Smooth muscle cell (in vitro differentiated cells): ENCODE results near the gene DDAH2. TPM values are rescaled to one million over a fixed set of nuclear protein-coding genes. Genes with fewer than 3 reads are reported as not detected.
A peak's percentile ranks its signal among the peaks of the same experiment; 100 is the strongest.

Source experiments
- DNase-seq: peaks from one replicate; lab custom pipeline; 2025; ENCODE audit not compliant: unreplicated experiment; lab: John Stamatoyannopoulos, UW
- H2AFZ ChIP-seq: fragments of 200-600 bp; sonication (generic); 2 replicates; pipeline ENCODE4 v1.6.0; 2016; ENCODE audit warnings: antibody characterized with exemption, low read depth, mild to moderate bottlenecking
- H3F3A ChIP-seq: fragments of 200-600 bp; sonication (generic); 2 replicates; pipeline ENCODE4 v1.6.0; 2017; ENCODE audit warnings: antibody characterized with exemption, low read depth
- H3K27ac ChIP-seq: fragments of 200-600 bp; sonication (generic); 2 replicates; pipeline ENCODE4 v1.5.1; 2016; ENCODE audit warnings: low read depth, mild to moderate bottlenecking
- H3K27me3 ChIP-seq: fragments of 200-600 bp; sonication (generic); 2 replicates; pipeline ENCODE4 v1.6.1; 2016; ENCODE audit warnings: low read depth, mild to moderate bottlenecking
- H3K36me3 ChIP-seq: fragments of 200-600 bp; sonication (generic); 2 replicates; pipeline ENCODE4 v1.5.1; 2016; ENCODE audit warnings: low read depth
- H3K4me1 ChIP-seq: fragments of 200-600 bp; sonication (generic); 2 replicates; pipeline ENCODE4 v1.5.1; 2016; ENCODE audit warnings: low read depth
- H3K4me2 ChIP-seq: fragments of 200-600 bp; sonication (generic); 2 replicates; pipeline ENCODE4 v1.6.0; 2016; ENCODE audit warnings: mild to moderate bottlenecking
- H3K4me3 ChIP-seq: fragments of 200-600 bp; sonication (generic); 2 replicates; pipeline ENCODE4 v1.5.1; 2016; ENCODE audit warnings: mild to moderate bottlenecking
- H3K79me2 ChIP-seq: fragments of 200-600 bp; sonication (generic); 2 replicates; pipeline ENCODE4 v1.6.0; 2016; ENCODE audit warnings: low read depth, mild to moderate bottlenecking
- H3K9ac ChIP-seq: fragments of 200-600 bp; sonication (generic); 2 replicates; pipeline ENCODE4 v1.6.0; 2016; ENCODE audit warnings: low read depth
- H3K9me3 ChIP-seq: fragments of 200-600 bp; sonication (generic); replicated peaks from 2 replicates; pipeline ENCODE4 v1.5.1; 2016; ENCODE audit warnings: low read depth
- H4K20me1 ChIP-seq: fragments of 200-600 bp; sonication (generic); 2 replicates; pipeline ENCODE4 v1.6.0; 2016; ENCODE audit warnings: low read depth
- WGBS: methylation state at CpG from one replicate; pipeline ENCODE4 v1.1.7; 2016; ENCODE audit warnings: low lambda C conversion rate; 5-methylcytosine and 5-hydroxymethylcytosine counted together
- polyA plus RNA-seq: library from polyadenylated mRNA; unstranded; fragments of >200 nt; fragmentation: Nextera tagmentation; extraction: Ambion mirVana; gene quantifications from 2 replicates; pipeline ENCODE4 v1.2.1, GENCODE V29; 2016
- total RNA-seq: library from RNA; depleted of rRNA; stranded (reverse); fragments of >200 nt; gene quantifications from 2 replicates; pipeline ENCODE4 v1.2.3, GENCODE V29; 2014
- TF ChIP-seq, protein P1 (sequence below): fragments of 200-600 bp; sonication (generic); IDR thresholded peaks from 2 replicates; pipeline ENCODE4 v1.5.1; 2017; ENCODE audit warnings: borderline replicate concordance, mild to moderate bottlenecking, antibody characterized with exemption; ENCODE audit not compliant: insufficient read depth, poor library complexity, severe bottlenecking

Gene DDAH2
- total RNA-seq (62.9 and 104 TPM in 2 replicates), polyA plus RNA-seq (122 and 134 TPM in 2 replicates)

DNA sequence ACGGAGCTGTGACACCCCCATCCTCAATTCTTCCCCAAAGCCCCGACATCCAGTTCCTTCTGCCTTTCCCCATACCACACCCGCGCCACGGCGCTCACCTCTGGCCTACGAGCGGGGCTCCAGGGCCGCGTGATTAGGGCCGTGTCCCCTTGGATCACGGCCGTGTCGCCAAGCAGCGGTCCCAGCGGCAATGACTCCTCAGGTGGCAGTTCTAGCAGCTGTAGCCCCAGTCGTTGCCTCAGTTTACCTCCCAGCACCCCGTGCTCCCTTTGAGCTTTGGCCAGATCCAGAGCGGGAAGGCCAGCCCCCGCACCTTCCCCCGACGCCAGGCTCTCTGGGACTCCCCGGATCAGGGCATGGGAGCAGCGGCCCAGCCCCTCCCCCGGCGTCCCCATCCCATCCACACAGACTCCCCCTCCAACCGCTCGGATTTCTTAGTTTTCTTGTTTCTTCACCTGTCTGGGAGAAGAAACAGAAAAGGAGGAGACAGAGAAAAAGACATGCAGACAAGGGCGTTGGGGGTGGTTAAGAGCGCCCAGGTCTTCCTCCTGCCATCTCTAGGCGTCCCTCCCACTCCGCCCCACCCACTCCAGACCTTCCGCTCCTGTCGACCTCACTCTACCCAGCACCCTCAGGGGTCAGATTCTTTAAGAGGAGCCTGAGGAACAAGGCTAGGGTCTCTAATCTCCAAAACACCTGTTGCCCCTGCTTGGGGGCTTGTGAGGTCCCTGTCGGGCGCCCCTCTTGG is at the start of gene DDAH2:
DDAH2 (minus strand) TSS at position 533 of the 748 bp plus-strand sequence; CDS start at position 395, 138 bp downstream.
- Histone ChIP-seq H3K4me1 (peaks cover 14% of the 10 kb centered on the region), H2AFZ (no peak within 1 kb of the TSS), H3K79me2 (peaks cover 24% of the 10 kb centered on the region), H3F3A (peaks cover 44% of the 10 kb centered on the region), H3K9me3 (no peaks in the 10 kb centered on the region), H3K4me3 (peak within 1 kb of the TSS; percentile 89), H3K4me2 (peak within 1 kb of the TSS; percentile 95), H3K27me3 (no peaks in the 10 kb centered on the region), H3K36me3 (no peaks in the 10 kb centered on the region), H3K27ac (peak within 1 kb of the TSS; percentile 79), H4K20me1 (peaks cover 45% of the 10 kb centered on the region), H3K9ac (peak within 1 kb of the TSS; percentile 48)
- WGBS: 43% methylated on average over 35 of the region's 36 CpGs
- TF ChIP-seq, protein P1, sequence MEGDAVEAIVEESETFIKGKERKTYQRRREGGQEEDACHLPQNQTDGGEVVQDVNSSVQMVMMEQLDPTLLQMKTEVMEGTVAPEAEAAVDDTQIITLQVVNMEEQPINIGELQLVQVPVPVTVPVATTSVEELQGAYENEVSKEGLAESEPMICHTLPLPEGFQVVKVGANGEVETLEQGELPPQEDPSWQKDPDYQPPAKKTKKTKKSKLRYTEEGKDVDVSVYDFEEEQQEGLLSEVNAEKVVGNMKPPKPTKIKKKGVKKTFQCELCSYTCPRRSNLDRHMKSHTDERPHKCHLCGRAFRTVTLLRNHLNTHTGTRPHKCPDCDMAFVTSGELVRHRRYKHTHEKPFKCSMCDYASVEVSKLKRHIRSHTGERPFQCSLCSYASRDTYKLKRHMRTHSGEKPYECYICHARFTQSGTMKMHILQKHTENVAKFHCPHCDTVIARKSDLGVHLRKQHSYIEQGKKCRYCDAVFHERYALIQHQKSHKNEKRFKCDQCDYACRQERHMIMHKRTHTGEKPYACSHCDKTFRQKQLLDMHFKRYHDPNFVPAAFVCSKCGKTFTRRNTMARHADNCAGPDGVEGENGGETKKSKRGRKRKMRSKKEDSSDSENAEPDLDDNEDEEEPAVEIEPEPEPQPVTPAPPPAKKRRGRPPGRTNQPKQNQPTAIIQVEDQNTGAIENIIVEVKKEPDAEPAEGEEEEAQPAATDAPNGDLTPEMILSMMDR: no peak
- DNase-seq: no peak

DNA sequence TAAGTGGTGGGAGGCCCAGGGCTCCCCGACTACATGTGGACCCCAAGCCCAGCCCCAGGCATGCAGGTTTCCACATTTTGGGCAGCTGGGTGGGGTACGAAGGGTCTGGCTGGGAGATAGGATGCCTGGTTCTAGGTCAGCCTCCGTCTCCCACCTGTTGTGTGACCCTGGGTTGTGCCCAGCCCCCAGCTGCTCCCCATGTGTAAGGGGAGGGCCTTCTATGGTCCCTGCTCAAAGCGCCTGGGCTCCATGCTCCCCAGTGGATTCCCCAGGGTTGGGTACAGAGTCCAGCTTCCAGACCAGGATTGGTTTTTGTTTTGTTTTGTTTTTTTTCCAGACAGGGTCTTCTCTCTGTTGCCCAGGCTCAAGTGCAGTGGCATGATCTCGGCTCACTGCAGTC is 49.1 kb upstream of the DDAH2 start:
- Histone ChIP-seq H3K27ac (no peak overlapping the region), H3F3A (peaks cover 11% of the 10 kb centered on the region), H3K36me3 (no peaks in the 10 kb centered on the region), H2AFZ (no peak overlapping the region), H3K27me3 (no peaks in the 10 kb centered on the region), H3K9me3 (no peaks in the 10 kb centered on the region), H3K9ac (no peak overlapping the region), H4K20me1 (no peaks in the 10 kb centered on the region), H3K4me2 (no peak overlapping the region), H3K4me3 (no peak overlapping the region), H3K79me2 (no peaks in the 10 kb centered on the region), H3K4me1 (peaks cover 8% of the 10 kb centered on the region)
- TF ChIP-seq, protein P1: no peak
- WGBS: 98% methylated on average over 5 of the region's 5 CpGs
- DNase-seq: no peak

DNA sequence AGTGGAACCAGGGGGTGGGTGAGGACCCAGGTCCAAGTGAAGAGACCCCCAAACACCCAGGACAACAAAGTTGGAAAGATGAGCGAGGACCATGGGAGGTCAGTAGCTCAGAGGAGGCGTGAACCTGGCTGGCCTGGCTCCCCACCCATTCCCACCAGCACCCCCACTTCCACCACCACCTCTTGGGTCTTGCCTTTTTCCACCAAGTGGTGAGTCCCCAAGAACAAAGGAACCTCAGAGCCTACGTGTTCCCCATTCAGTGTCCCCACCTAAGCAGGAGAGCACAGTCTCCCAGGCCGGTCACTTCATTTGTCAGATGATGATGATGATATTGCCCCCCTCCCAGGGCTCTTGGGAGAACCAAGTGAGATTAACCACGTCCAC is 48.6 kb upstream of the DDAH2 start:
- Histone ChIP-seq H3K4me1 (peaks cover 8% of the 10 kb centered on the region), H3K4me3 (no peak overlapping the region), H3F3A (peaks cover 11% of the 10 kb centered on the region), H3K27me3 (no peaks in the 10 kb centered on the region), H3K36me3 (no peaks in the 10 kb centered on the region), H4K20me1 (no peaks in the 10 kb centered on the region), H3K9me3 (no peaks in the 10 kb centered on the region), H3K79me2 (no peaks in the 10 kb centered on the region), H2AFZ (no peak overlapping the region), H3K27ac (peak overlapping the region; percentile 61), H3K9ac (no peak overlapping the region), H3K4me2 (no peak overlapping the region)
- 96% methylated on average over 3 of the region's 5 CpGs for WGBS
- DNase-seq: no peak
- TF ChIP-seq, protein P1: no peak
